GM21529 (cell line): ENCODE measurements around the gene SCYGR8.
"Not testable (repeated sequence)": the region's sequence is repeated elsewhere in the genome, so short reads cannot be mapped to it uniquely, and the experiment has no call there.

ENCODE experiments used
- ATAC-seq: cut with Tn5 transposase; IDR thresholded peaks from one replicate; pipeline ENCODE4 v1.9.1; 2021; ENCODE audit not compliant: unreplicated experiment

Gene SCYGR8

GRCh38 chr2:227745594-227745993 is at the start of gene SCYGR8:
Gene SCYGR8, plus strand, starts transcription at chr2:227745894. Its CDS starts 0 bp downstream, at chr2:227745894.
- ATAC-seq = no peak

GRCh38 chr2:227696990-227697679 is 48.6 kb upstream of the SCYGR8 start:
- no peak for ATAC-seq

GRCh38 chr2:227701556-227701955 is 44.1 kb upstream of the SCYGR8 start:
- no peak for ATAC-seq

GRCh38 chr2:227703280-227703732 is 42.4 kb upstream of the SCYGR8 start:
- ATAC-seq = no peak

- ATAC-seq = no peak
Measured at GRCh38 chr2:227703961-227704360, 41.7 kb upstream of the SCYGR8 start.

GRCh38 chr2:227706859-227707258 is 38.8 kb upstream of the SCYGR8 start:
- ATAC-seq = no peak

- ATAC-seq = no peak
Measured at GRCh38 chr2:227707390-227707789, 38.3 kb upstream of the SCYGR8 start.

- no peak for ATAC-seq
Measured at GRCh38 chr2:227710986-227711385, 34.7 kb upstream of the SCYGR8 start.

- ATAC-seq = no peak
Measured at GRCh38 chr2:227713291-227713690, 32.4 kb upstream of the SCYGR8 start.

- no peak for ATAC-seq
Measured at GRCh38 chr2:227716501-227716900, 29.2 kb upstream of the SCYGR8 start.

- ATAC-seq = no peak
Measured at GRCh38 chr2:227717687-227718567, 27.8 kb upstream of the SCYGR8 start, which contains the start of gene SLC19A3. Gene SLC19A3, minus strand, starts transcription at chr2:227718028. Its CDS starts 15,710 bp downstream, at chr2:227702318.

- no peak for ATAC-seq
Measured at GRCh38 chr2:227719641-227720040, 26.1 kb upstream of the SCYGR8 start.

GRCh38 chr2:227720680-227721079 is 25.0 kb upstream of the SCYGR8 start:
- no peak for ATAC-seq

GRCh38 chr2:227722821-227723220 is 22.9 kb upstream of the SCYGR8 start:
- not testable (repeated sequence) for ATAC-seq

- ATAC-seq = no peak
Measured at GRCh38 chr2:227724394-227725039, 21.2 kb upstream of the SCYGR8 start, which contains the start of gene SCYGR6. Gene SCYGR6, minus strand, starts transcription at chr2:227724757. Its CDS starts 0 bp downstream, at chr2:227724757.

- no peak for ATAC-seq
Measured at GRCh38 chr2:227728035-227728434, 17.7 kb upstream of the SCYGR8 start, which contains the start of gene SCYGR7. Gene SCYGR7, plus strand, starts transcription at chr2:227728335. Its CDS starts 0 bp downstream, at chr2:227728335.

GRCh38 chr2:227739351-227739750 is 6.3 kb upstream of the SCYGR8 start:
- no peak for ATAC-seq

- ATAC-seq = not testable (repeated sequence)
Measured at GRCh38 chr2:227740705-227741104, 5.0 kb upstream of the SCYGR8 start.

GRCh38 chr2:227748079-227748478 is 2.4 kb downstream of the SCYGR8 start:
- no peak for ATAC-seq

GRCh38 chr2:227756261-227756660 is 10.6 kb downstream of the SCYGR8 start:
- ATAC-seq = not testable (repeated sequence)
